HG02938 (cell line): ENCODE data around the gene IL1RAPL2.
"Not testable (repeated sequence)": the region's sequence is repeated elsewhere in the genome, so short reads cannot be mapped to it uniquely, and the experiment has no call there.

ENCODE experiments used
- ATAC-seq: cut with Tn5 transposase; IDR thresholded peaks from one replicate; pipeline ENCODE4 v1.9.1; 2021; ENCODE audit warnings: mild to moderate bottlenecking, moderate library complexity; ENCODE audit not compliant: unreplicated experiment

The IL1RAPL2 gene

GRCh38 chrX:105753411-105753810, 1187.4 kb downstream of the IL1RAPL2 start:
- ATAC-seq: no peak

- no peak for ATAC-seq
These were observed 1188.4 kb downstream of the IL1RAPL2 start for GRCh38 chrX:105754286-105754964.

GRCh38 chrX:105755109-105755508, 1189.1 kb downstream of the IL1RAPL2 start:
- no peak for ATAC-seq

DNA sequence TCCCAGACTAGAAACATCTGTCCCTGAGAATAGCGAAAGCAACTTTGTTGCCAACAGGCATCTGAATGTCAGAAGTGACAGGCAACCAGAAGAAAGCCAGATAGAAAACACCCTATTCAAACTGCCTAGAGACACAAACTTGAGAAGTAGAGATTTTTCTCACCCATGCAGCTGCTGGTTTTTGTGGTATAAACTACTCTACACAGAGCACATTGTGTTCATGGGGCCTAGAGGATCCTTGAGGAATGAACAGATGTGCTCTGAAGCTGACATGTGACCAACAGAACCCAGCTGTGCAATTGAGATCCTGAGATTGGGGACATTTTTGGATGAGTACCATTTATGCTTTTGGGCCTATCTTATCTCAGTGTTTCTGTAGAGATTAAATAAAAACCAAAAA, 1192.8 kb downstream of the IL1RAPL2 start:
- ATAC-seq: no peak

- ATAC-seq: no peak
These were observed 1193.6 kb downstream of the IL1RAPL2 start for GRCh38 chrX:105759598-105759997.

DNA sequence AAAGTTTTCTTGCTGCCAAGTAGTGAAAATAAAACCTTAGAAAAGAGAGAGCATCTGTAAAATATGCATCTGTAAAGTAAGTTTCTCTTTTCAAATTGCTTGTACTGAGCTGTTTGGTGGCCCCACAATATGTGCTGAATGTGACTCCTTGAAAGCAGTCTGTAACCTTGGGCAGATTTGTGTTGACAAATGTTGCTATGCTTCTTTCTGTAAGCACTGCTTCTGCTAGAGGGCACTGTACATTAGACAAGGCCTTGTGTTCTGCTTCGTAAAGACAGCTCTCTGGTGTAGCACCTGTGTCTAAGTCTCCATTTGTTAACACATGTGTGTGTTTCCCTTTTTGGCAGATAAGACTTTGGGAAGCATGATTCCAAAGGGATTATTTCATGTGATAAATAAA, 1199.7 kb downstream of the IL1RAPL2 start:
- no peak for ATAC-seq

DNA sequence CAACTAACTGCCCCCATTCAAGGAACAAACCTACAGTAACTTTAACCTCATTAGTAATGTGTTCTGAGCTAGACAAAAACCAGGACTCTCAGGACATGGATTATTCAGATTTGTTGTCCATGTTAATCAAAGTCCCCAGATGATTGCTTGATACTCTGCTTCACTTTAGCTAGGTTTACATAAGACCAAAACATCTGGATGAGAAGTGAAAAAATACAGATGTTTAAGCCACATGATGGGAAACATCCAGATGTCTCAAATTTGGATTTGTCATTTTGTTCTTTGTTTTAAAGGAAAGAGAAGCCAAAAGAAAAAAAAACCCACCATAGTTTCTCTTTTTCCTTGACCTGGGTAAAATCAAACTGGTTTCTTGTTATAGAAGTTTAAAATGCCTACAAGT, 1207.8 kb downstream of the IL1RAPL2 start:
- no peak for ATAC-seq

- no peak for ATAC-seq
These were observed 1209.7 kb downstream of the IL1RAPL2 start for GRCh38 chrX:105775679-105776078.

- ATAC-seq: no peak
These were observed 1215.8 kb downstream of the IL1RAPL2 start for GRCh38 chrX:105781804-105782203.

DNA sequence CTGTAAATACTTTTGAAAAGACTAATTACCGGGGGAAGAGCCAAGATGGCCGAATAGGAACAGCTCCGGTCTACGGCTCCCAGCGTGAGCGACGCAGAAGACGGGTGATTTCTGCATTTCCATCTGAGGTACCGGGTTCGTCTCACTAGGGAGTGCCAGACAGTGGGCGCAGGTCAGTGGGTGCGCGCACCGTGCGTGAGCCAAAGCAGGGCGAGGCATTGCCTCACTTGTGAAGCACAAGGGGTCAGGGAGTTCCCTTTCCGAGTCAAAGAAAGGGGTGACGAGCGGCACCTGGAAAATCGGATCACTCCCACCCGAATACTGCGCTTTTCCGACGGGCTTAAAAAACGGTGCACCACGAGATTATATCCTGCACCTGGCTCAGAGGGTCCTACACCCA, 1230.9 kb downstream of the IL1RAPL2 start:
- ATAC-seq: not testable (repeated sequence)

GRCh38 chrX:105803891-105804290, 1237.9 kb downstream of the IL1RAPL2 start:
- ATAC-seq: no peak

DNA sequence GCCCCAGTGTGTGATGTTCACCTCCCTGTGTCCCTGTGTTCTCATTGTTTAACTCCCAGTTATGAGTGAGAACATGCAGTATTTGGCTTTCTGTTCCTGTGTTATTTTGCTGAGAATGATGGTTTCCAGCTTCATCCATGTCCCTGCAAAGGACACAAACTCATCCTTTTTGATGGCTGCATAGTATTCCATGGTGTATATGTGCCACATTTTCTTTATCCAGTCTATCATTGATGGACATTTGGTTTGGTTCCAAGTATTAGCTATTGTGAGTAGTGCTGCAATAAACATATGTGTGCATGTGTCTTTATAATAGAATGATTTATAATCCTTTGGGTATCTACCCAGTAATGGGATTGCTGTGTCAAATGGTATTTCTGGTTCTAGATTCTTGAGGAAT, 1239.7 kb downstream of the IL1RAPL2 start:
- ATAC-seq: not testable (repeated sequence)

DNA sequence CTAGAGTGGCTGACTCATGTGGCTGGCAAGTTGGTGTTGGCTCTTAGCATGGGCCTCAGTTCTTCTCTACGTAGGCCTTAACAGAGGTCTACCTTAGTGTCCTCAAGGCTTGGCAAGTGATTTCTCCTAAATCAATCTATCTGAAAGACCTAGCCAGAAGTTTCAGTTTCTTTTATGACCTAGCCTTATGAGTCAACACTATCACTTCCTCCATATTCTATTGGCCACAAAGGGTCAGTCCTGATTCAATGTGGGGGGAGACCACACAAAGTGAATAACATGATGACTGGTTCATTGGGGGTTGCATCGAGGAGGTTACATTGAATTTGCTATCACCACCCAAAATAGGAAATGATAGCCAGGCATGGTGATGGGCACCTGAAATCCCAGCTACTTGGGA, 1250.5 kb downstream of the IL1RAPL2 start:
- no peak for ATAC-seq
